NCI-H2029 treated with DMSO at 0.1 percent for 48 hours (cell line): ENCODE measurements around the gene ENPP3.
"Not testable (repeated sequence)": the region's sequence is repeated elsewhere in the genome, so short reads cannot be mapped to it uniquely, and the experiment has no call there.

Source experiments
- DNase-seq: peaks from one replicate; lab custom pipeline; 2025; lab: John Stamatoyannopoulos, UW

Gene ENPP3

DNA sequence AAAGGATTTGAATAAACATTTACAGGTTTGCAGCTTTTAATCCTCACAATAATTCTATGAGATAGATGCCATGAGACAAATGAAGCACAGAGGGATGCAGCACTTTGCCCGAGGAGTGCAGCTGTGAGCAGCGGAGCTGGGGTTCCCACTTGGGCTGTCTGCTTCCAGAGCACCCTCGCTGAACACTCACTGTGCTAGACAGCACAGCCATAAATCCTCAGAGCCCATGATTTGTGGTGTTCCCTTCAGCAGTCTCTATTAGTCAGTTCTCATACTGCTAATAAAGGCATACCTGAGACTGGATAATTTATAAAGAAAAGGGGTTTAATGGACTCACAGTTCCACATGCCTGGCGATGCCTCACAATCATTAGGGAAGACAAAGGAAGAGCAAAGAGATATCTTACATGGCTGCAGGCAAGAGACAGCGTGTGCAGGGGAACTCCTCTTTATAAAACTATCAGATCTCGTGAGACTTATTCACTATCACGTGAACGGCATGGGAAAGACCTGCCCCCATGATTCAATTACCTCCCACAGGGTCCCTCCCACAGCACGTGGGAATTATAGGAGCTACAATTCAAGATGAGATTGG lies 99.0 kb downstream of the ENPP3 start:
- no peak for DNase-seq

- DNase-seq, result no peak
Measured at GRCh38 chr6:131736811-131737210, 99.7 kb downstream of the ENPP3 start.

- no peak for DNase-seq
Measured at GRCh38 chr6:131739136-131739535, 102.0 kb downstream of the ENPP3 start.

- no peak for DNase-seq
Measured at GRCh38 chr6:131740161-131740560, 103.1 kb downstream of the ENPP3 start.

GRCh38 chr6:131741688-131742393 lies 104.7 kb downstream of the ENPP3 start:
- DNase-seq, result no peak

DNA sequence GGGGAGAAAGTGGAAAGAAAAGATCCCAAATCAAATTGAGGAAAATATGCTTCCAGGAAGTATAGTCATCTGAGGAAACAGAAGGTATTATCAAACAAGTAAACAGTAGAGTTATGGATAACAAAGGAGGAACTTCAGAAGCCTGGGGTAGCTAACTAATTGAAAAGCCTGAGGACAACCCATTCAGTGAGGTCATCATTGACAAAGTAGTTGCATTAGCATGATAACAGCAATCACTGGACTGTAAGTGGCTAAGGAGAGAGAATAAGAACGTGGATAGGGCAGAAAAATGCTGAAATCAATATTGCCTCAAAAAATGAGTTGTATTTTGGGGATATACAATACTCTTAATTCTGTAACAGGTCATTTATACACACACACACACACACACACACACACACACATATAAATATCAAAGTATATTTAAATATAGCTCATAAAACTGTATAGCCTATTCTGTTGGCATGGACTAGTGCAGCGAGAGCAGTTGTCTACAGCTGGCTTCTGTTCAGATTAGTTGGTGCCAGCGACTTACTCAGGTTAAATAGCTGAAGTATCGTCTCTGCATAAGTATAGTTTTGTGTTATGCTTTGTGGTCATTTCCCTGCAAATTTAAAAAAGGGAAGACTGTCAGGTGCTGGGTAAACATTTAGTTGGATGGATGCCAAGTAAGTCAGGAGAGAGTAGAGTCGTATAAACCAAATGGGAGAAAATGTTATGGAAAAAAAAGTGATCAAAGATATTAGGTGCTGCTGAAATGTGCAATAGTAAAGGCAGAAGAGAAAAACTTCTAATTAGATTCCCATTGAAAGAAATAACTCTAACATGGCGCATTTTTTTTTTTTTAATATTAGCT lies 107.6 kb downstream of the ENPP3 start:
- no peak for DNase-seq

GRCh38 chr6:131745476-131745875 lies 108.4 kb downstream of the ENPP3 start:
- DNase-seq, result no peak

GRCh38 chr6:131747821-131748353 lies 110.8 kb downstream of the ENPP3 start:
- DNase-seq, result no peak

- DNase-seq, result no peak
Measured at GRCh38 chr6:131749023-131749422, 111.9 kb downstream of the ENPP3 start.

DNA sequence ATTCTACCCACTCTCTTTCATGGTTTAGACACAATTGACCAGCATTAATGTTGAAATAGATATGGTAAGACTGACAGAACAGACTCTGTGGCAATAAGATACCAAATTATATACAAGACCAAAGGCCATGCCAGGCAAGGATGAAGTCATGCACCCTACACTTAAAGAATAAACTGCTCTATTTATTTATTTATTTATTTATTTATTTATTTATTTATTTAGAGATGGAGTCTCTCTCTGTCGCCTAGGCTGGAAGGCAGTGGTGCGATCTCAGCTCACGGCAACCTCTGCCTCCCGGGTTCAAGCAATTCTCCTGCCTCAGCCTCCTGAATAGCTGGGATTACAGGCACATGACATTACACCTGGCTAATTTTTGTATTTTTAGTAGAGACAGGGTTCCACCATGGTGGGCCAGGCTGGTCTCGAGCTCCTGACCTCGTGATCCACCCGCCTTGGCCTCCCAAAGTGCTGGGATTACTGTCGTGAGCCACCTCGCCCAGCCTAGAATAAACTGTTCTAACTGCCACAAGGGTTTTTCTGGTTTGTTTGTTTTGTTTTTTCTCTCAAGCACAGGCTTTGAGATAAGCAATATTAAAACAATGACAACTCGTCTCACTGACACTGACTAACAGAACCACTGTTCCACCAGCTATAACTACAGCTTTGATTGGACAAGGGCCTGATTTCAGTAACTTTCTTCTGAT lies 114.1 kb downstream of the ENPP3 start:
- not testable (repeated sequence) for DNase-seq

- no peak for DNase-seq
Measured at GRCh38 chr6:131754088-131754487, 117.0 kb downstream of the ENPP3 start.

DNA sequence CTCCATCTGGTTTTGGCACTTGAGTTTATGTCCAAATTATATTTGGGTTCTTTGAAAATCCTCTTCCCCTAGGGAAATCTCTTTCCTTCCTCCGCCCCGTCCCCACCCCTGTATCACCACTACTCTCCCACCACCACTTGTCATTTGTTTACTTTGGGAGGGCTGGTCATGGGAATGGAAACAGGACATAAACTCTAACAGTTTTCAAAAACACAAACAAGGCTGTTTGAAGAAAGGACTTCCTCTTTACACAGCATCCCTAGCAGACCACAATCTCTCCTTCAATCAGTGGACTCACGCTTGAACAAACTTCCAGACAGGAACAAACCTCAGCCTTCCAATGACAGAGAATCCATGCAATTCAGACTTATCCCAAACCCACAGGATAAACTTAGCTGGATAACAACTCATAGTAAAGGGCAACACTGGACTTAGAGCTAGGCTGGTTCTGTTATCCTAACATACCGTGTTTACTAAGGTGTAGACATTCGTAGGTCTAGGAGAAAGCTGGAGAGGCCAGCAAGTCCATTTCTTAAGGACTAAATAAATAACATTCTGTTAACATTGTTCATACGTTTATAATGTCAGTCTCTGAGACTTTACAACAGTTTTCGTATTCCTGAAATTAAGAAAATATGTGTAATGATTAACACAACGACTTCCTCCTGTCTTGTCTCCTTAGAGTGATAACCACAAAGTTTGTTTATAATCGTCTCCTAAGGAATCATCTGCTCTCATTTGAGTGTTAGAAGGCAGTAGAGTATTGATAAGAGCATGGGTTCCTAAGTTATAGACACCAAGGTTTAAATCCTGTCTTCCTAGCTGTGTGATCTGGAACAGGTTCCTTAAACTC lies 117.8 kb downstream of the ENPP3 start:
- DNase-seq, result no peak

- no peak for DNase-seq
Measured at GRCh38 chr6:131755597-131755996, 118.5 kb downstream of the ENPP3 start.

DNA sequence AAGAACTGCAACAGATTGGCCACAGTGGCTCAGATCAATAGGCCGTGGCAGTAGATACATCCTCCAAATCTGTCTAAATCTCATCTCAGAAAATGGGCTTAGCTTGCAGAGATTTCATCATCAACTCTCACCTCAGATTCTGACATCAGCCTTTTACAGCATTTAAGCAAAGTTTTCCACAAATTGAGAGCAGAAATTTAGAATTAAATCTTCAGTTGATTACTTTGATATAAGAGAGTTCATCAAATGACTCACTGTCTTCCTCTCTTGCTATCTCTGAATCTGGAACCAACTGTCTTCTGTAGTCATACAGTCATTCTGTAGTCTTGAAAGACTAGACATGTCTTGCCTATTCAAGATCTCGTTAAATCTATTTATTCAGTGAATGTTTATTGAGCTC lies 118.9 kb downstream of the ENPP3 start:
- DNase-seq, result no peak

GRCh38 chr6:131758920-131759319 lies 121.8 kb downstream of the ENPP3 start:
- no peak for DNase-seq

DNA sequence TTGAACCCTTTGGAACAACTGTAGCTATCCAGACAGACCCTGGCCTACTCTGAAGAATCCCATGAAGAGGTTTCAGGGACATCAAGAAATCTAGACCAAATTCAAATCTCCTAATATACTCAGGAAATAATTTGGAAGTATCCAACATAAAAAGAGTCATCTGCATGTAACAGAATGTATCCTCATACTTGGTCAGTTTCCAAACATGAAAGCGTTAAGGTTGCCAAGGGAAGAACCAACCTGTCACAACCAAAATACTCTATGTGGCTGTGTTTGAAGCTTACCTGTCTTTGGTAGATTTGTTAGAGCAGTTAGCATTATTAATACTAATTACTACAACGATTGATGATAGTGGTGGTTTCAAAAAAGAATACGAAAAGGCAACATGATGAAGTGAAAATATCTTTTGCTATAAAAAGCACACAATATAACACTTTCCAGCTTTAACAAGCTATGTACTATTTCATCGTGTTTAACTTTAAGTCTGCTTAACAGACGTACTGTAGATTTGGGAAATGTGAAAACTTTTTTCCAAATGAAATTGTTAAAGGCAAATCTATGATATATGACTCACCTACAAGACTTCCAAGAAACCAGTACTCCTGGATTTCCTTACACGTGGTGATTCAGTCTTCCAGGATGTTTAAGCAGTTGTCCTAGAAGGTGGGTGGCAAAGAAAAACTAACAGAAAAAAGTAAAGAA lies 124.1 kb downstream of the ENPP3 start:
- no peak for DNase-seq

DNA sequence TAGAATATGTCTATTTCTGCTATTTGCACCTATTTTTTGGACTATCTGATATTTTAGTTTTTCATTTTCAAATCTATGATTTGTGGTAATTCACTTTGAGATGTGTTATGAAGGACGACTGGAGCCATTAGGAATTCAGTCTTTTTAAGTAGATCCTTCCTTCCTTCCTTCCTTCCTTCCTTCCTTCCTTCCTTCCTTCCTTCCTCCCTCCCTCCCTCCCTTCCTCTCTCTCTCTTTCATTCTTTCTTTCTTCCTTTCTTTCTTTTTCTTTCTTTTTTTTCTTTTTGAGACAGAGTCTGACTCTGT lies 124.6 kb downstream of the ENPP3 start:
- DNase-seq, result no peak

DNA sequence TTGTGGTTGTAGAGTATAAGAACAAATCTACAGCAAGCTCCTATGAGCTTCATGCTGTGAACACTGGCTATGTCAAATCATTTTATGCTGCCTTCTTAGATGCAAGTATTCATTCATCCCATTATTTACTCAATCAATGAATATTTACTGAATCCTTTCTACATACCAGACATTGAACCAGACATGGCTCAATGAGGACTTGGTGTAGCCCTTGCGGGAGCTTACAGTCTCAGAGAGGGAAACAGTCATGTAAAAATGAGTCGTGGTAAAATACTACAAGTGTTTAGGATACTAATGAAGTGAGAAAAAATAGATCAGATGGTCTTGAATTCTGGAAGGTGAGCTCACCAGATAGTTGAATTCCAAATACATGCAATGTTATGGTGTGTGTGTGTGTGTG lies 125.9 kb downstream of the ENPP3 start:
- DNase-seq, result no peak

- no peak for DNase-seq
Measured at GRCh38 chr6:131763749-131764148, 126.6 kb downstream of the ENPP3 start.

GRCh38 chr6:131764350-131764749 lies 127.2 kb downstream of the ENPP3 start:
- no peak for DNase-seq
